ENCODE data around the gene KDM2B.

DNA sequence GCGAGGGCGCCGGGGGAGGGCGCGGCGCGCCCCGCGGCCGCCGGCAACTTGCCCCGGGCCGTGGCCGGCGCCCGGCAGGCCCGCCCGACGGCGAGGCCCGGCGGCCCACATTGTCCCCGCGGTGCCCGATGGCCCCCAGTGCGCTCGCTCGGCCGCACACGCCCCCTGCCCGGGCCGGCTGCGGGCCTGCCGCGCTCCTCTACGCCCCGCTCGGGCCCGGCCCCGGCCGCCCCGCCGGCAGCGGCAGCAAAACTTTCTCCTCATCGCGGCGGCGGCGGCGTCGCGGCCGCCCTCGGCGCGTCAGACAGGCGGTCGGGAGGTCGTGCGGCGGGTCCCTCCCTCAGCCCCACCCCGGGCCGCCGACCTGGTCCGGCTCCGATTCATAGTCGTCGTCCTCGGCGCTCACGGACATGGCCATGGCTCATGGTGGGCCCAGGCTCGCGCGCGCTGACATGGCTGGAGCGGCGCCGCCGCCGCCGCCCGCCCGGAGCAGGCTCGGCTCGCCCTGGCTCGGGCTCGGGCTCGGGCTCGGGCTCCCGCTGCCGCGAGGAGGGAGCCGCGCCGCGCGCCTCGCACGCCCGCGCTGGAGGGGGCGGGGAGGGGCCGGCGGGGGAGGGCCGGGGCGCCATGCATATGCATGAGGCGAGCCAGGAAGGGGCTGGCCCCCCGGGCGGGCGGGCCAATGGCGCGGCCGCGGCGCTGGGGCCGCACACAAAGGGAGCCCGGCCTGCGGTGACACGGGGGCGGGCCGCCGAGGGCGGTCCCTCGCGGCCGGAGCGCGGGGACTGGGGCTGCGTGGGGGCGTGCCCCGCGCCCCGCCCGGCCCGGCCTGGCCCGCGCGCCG lies 113.8 kb downstream of the KDM2B start:
- TF ChIP-seq, protein P1, sequence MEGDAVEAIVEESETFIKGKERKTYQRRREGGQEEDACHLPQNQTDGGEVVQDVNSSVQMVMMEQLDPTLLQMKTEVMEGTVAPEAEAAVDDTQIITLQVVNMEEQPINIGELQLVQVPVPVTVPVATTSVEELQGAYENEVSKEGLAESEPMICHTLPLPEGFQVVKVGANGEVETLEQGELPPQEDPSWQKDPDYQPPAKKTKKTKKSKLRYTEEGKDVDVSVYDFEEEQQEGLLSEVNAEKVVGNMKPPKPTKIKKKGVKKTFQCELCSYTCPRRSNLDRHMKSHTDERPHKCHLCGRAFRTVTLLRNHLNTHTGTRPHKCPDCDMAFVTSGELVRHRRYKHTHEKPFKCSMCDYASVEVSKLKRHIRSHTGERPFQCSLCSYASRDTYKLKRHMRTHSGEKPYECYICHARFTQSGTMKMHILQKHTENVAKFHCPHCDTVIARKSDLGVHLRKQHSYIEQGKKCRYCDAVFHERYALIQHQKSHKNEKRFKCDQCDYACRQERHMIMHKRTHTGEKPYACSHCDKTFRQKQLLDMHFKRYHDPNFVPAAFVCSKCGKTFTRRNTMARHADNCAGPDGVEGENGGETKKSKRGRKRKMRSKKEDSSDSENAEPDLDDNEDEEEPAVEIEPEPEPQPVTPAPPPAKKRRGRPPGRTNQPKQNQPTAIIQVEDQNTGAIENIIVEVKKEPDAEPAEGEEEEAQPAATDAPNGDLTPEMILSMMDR (conservative IDR thresholded peaks at IDR 0.05 in 1 of 2, IDR thresholded peaks at IDR 0.05 in 1 of 2; ENCODE audit: extremely low read depth in 1 of 2, insufficient read depth in 1 of 2, low read depth in 1 of 2, low read length in 2 of 2), result no peak
- no peak for TF ChIP-seq EZH2 (IDR thresholded peaks at IDR 0.05; ENCODE audit: borderline replicate concordance, low read length)
